GM18520 (cell line): Measurements from ENCODE around the gene THOC2.
"Not testable (repeated sequence)": the region's sequence is repeated elsewhere in the genome, so short reads cannot be mapped to it uniquely, and the experiment has no call there.

Source experiments
- ATAC-seq: cut with Tn5 transposase; IDR thresholded peaks from one replicate; pipeline ENCODE4 v1.9.1; 2021; ENCODE audit not compliant: unreplicated experiment

Gene THOC2

GRCh38 chrX:123588723-123589122 lies 144.1 kb downstream of the THOC2 start:
- no peak for ATAC-seq

DNA sequence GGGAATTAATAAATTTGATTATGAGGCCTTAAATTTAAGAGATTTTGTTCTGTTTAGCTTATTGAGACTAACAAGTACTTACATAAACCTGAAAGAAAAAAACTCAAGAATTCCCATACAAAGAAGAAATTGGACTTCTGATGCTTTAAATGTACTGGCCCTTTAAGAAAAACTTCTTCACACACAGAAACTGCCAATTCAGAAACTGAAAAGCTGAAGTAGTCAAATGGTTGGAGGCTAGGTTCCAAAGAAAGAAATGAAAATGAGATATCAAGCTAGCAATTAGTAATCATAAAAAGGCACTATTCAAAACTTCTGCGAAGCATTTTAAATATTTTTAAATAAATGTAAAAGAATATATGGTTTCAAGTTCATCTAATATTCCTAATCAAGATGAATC lies 151.3 kb downstream of the THOC2 start:
- ATAC-seq: no peak

DNA sequence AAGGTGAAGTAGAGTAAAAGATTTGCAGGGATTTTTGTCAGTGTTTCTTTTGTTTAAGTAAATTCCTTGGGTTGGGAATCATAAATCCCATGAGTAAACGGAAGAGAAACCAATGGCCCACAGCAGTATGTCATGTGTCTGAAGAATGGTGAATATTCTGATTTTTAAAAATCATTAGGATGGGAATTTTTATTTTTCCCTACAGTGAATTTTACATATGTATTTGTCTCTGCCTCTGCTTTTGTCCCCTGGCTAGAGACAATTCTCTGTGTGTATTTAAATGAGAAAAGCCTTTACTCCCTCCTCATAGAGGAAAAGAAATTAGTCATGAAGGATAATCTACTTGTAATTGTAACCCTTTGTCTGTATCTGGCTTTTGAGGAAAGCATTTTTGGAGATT lies 152.1 kb downstream of the THOC2 start:
- ATAC-seq: no peak

DNA sequence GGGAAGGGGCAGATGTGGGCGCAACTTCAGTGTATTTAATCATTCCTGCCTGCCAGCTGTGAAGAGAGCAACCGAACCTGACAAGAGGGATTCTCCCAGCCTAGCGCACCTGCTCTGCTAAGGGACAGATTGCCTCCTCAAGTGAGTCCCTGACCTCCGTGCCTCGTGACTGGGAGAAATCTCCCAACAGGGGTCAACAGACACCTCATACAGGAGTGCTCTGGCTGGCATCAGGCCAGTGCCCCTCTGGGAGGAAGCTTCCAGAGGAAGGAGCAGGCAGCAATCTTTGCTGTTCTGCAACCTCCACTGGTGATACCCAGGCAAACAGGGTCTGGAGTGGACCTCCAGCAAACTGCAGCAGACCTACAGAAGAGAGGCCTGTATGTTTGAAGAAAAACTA lies 158.8 kb downstream of the THOC2 start:
- not testable (repeated sequence) for ATAC-seq

- no peak for ATAC-seq
Observed at GRCh38 chrX:123570011-123570590, 162.8 kb downstream of the THOC2 start.

- no peak for ATAC-seq
Observed at GRCh38 chrX:123563167-123563566, 169.7 kb downstream of the THOC2 start.

GRCh38 chrX:123562342-123563146 lies 170.3 kb downstream of the THOC2 start:
- ATAC-seq: no peak

GRCh38 chrX:123561439-123562215 lies 171.2 kb downstream of the THOC2 start:
- ATAC-seq: no peak

DNA sequence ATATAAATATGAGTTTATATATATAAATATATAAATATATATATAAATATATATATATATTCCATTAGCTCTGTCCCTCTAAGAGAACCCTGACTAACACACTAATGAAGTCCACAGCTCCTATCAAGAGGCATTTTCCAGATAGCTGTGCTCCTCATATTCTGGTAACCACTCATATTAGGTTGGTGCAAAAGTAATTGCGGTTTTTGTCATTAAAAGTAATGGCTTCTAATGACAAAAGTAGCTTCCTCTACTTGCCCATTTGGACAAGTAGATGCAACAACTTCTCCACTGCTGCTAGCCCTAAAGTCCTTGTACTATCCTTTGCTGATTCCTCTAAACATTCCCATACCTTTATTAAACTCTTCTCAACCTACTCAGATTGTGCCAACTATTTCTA lies 182.0 kb downstream of the THOC2 start:
- ATAC-seq: no peak
